GM23248 (cell line): ENCODE measurements around the gene TBC1D10B.

ENCODE experiments used
- EZH2 ChIP-seq: fragments of 200-600 bp; sonication (generic); IDR thresholded peaks from 2 replicates; pipeline ENCODE4 v1.6.1; 2018; ENCODE audit warnings: antibody characterized with exemption, mild to moderate bottlenecking; ENCODE audit not compliant: insufficient read depth, poor library complexity, severe bottlenecking
- EZH2phosphoT487 ChIP-seq: fragments of 200-600 bp; sonication (generic); IDR thresholded peaks from 2 replicates; pipeline ENCODE4 v1.6.1; 2018; ENCODE audit warnings: antibody characterized with exemption, moderate library complexity, mild to moderate bottlenecking, low read depth; ENCODE audit not compliant: insufficient read depth

DNA sequence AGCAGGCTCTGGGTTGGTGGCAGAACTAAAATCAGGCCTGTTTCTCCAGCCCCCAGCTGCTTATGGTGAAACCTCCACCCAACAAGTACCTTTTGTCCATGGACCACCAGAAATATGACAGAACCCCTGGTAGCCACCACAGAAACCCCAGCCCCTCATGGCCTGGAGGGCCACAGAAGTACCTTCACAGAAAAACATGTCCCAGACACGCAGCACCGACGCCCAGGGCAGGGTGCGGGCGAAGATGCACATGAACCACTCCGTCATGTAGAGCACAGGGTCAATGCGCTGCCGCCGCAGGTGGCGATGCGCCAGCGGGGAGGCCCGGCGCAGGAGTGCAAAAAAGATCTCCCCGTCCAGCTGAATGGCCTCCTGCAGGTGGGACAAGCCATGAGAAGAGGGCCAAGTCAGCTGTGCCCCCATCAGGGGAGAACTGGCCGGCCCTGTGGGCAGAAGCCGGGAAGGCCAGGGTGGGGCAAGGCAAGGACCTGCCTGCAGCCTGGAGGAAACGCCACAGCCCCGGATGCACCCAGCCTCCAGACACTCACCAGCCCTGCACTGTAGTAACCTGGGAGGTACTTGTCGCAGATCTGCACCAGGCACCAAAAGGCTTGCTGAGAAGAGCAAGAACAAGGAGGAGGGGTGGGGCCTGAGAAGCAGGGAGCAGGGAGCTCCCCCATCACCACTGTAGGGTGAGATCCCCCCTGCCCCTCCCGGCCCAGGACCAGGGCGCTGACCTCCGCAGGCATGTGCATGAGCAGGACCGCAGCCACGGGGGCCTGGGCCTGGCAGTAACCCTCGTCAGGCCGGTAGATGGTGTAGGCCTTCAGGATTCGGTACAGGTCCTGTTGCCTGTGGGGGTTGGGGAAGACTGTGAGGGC, 11.1 kb downstream of the TBC1D10B start:
- TF ChIP-seq EZH2phosphoT487 (no peak), EZH2 (no peak)
